ENCODE measurements around the gene ANKRD36.
"Not testable (repeated sequence)": the region's sequence is repeated elsewhere in the genome, so short reads cannot be mapped to it uniquely, and the experiment has no call there.

DNA sequence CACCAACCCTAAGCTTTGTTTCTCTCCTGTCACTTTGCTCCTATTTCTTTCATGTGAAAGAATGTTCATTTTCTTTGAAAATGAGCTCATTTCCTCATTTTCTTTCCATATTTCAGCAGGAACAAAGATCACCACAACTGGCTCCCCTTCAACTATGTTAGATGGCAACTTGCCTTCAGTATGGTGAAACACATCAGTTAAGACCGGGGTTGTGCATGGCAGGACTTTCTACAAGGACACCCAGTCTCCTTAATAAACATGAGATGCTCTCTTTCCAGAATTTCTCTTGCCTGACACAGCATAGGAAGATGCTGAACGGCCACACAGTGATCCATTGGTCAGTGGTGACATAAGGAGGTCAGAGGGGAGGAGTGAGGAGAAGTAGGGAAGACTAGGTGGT is 172.2 kb downstream of the ANKRD36 start:
- TF ChIP-seq CTCF (IDR thresholded peaks at IDR 0.05 in 2 of 3, conservative IDR thresholded peaks at IDR 0.05 in 1 of 3; ENCODE audit: insufficient read depth in 2 of 3, low read depth in 1 of 3, low read length in 3 of 3); ZEB2 (IDR thresholded peaks at IDR 0.05); ZNF3 (CRISPR knock-in tag; IDR thresholded peaks at IDR 0.05); POLR2A (conservative IDR thresholded peaks at IDR 0.05): not testable (repeated sequence)

All from K562 (cell line).